GM18868 (cell line): ENCODE results near the gene METTL25.
A peak's percentile ranks its signal among the peaks of the same experiment; 100 is the strongest.
"Not testable (repeated sequence)": the region's sequence is repeated elsewhere in the genome, so short reads cannot be mapped to it uniquely, and the experiment has no call there.

Experiments used
- ATAC-seq: cut with Tn5 transposase; IDR thresholded peaks from one replicate; pipeline ENCODE4 v1.9.1; 2021; ENCODE audit warnings: mild to moderate bottlenecking, moderate library complexity; ENCODE audit not compliant: unreplicated experiment

The METTL25 gene

GRCh38 chr12:82358200-82359114 lies at the start of gene METTL25, which contains the start of gene CCDC59:
METTL25 (plus strand) TSS chr12:82358529; CDS start chr12:82358566, 37 bp downstream.
CCDC59 (minus strand) TSS chr12:82358387; CDS start chr12:82358376, 11 bp downstream.
- peak; percentile 87 for ATAC-seq

GRCh38 chr12:82314406-82314892 lies 43.9 kb upstream of the METTL25 start:
- no peak for ATAC-seq

- no peak for ATAC-seq
These were observed 39.1 kb upstream of the METTL25 start for GRCh38 chr12:82319276-82319675.

- ATAC-seq = no peak
These were observed 32.6 kb upstream of the METTL25 start for GRCh38 chr12:82325540-82326336.

- ATAC-seq = peak; percentile 71
These were observed 31.3 kb upstream of the METTL25 start for GRCh38 chr12:82326905-82327503.

- no peak for ATAC-seq
These were observed 30.5 kb upstream of the METTL25 start for GRCh38 chr12:82327861-82328260.

- no peak for ATAC-seq
These were observed 28.8 kb upstream of the METTL25 start for GRCh38 chr12:82329508-82329907.

- ATAC-seq = no peak
These were observed 8.2 kb upstream of the METTL25 start for GRCh38 chr12:82350161-82350560.

- ATAC-seq = no peak
These were observed 6.9 kb upstream of the METTL25 start for GRCh38 chr12:82351390-82351789.

GRCh38 chr12:82357340-82357739 lies 989 bp upstream of the METTL25 start:
- ATAC-seq = no peak

GRCh38 chr12:82357845-82358199 lies 507 bp upstream of the METTL25 start:
- ATAC-seq = no peak

- ATAC-seq = peak; percentile 17
These were observed 768 bp downstream of the METTL25 start for GRCh38 chr12:82359115-82359478.

GRCh38 chr12:82360834-82361233 lies 2.5 kb downstream of the METTL25 start:
- not testable (repeated sequence) for ATAC-seq

GRCh38 chr12:82361461-82361915 lies 3.2 kb downstream of the METTL25 start:
- no peak for ATAC-seq

- ATAC-seq = no peak
These were observed 5.7 kb downstream of the METTL25 start for GRCh38 chr12:82363990-82364389.

- no peak for ATAC-seq
These were observed 7.9 kb downstream of the METTL25 start for GRCh38 chr12:82366197-82366596.

GRCh38 chr12:82375201-82375600 lies 16.9 kb downstream of the METTL25 start:
- ATAC-seq = no peak

GRCh38 chr12:82378997-82379396 lies 20.7 kb downstream of the METTL25 start:
- no peak for ATAC-seq

GRCh38 chr12:82383930-82384552 lies 25.7 kb downstream of the METTL25 start:
- peak; percentile 65 for ATAC-seq

- no peak for ATAC-seq
These were observed 40.5 kb downstream of the METTL25 start for GRCh38 chr12:82398879-82399278.

GRCh38 chr12:82400819-82401218 lies 42.5 kb downstream of the METTL25 start:
- ATAC-seq = no peak
